ENCODE data around the gene TOX3.

The TOX3 gene

GRCh38 chr16:52572656-52573055, 25.7 kb upstream of the TOX3 start:
- Mint-ChIP-seq H3K27me3 (peaks cover 3% of the 10 kb centered on the region), H3K9me3 (peaks cover 19% of the 10 kb centered on the region), H3K36me3 (ENCODE audit: low read depth) (no peaks in the 10 kb centered on the region), H3K4me1 (ENCODE audit: low read depth) (no peaks in the 10 kb centered on the region), H3K27ac (no peak overlapping the region), H3K4me3 (no peak overlapping the region)
- no peak for DNase-seq

- Mint-ChIP-seq H3K27me3 (no peaks in the 10 kb centered on the region), H3K4me3 (no peak overlapping the region), H3K27ac (no peak overlapping the region), H3K36me3 (ENCODE audit: low read depth) (no peaks in the 10 kb centered on the region), H3K4me1 (ENCODE audit: low read depth) (no peaks in the 10 kb centered on the region), H3K9me3 (peaks cover 19% of the 10 kb centered on the region)
- DNase-seq: no peak
Observed at GRCh38 chr16:52570495-52571091, 23.6 kb upstream of the TOX3 start.

GRCh38 chr16:52569701-52570100, 22.8 kb upstream of the TOX3 start:
- no peak overlapping the region for H3K4me3 Mint-ChIP-seq
- H3K27me3 Mint-ChIP-seq: no peaks in the 10 kb centered on the region
- no peaks in the 10 kb centered on the region for H3K36me3 Mint-ChIP-seq (ENCODE audit: low read depth)
- H3K9me3 Mint-ChIP-seq: peaks cover 19% of the 10 kb centered on the region
- no peaks in the 10 kb centered on the region for H3K4me1 Mint-ChIP-seq (ENCODE audit: low read depth)
- DNase-seq: no peak
- H3K27ac Mint-ChIP-seq: no peak overlapping the region

GRCh38 chr16:52568983-52569690, 22.2 kb upstream of the TOX3 start:
- DNase-seq: no peak
- Mint-ChIP-seq H3K27ac (no peak overlapping the region), H3K36me3 (ENCODE audit: low read depth) (no peaks in the 10 kb centered on the region), H3K4me3 (no peak overlapping the region), H3K9me3 (peaks cover 18% of the 10 kb centered on the region), H3K4me1 (ENCODE audit: low read depth) (no peaks in the 10 kb centered on the region), H3K27me3 (no peaks in the 10 kb centered on the region)

GRCh38 chr16:52568495-52568894, 21.6 kb upstream of the TOX3 start:
- Mint-ChIP-seq H3K36me3 (ENCODE audit: low read depth) (no peaks in the 10 kb centered on the region), H3K9me3 (peaks cover 12% of the 10 kb centered on the region), H3K4me3 (no peak overlapping the region), H3K4me1 (ENCODE audit: low read depth) (no peaks in the 10 kb centered on the region), H3K27ac (no peak overlapping the region), H3K27me3 (no peaks in the 10 kb centered on the region)
- DNase-seq: no peak

- no peaks in the 10 kb centered on the region for H3K4me1 Mint-ChIP-seq (ENCODE audit: low read depth)
- H3K9me3 Mint-ChIP-seq: peaks cover 8% of the 10 kb centered on the region
- H3K36me3 Mint-ChIP-seq (ENCODE audit: low read depth): no peaks in the 10 kb centered on the region
- no peak for DNase-seq
- no peak overlapping the region for H3K4me3 Mint-ChIP-seq
- no peaks in the 10 kb centered on the region for H3K27me3 Mint-ChIP-seq
- no peak overlapping the region for H3K27ac Mint-ChIP-seq
Observed at GRCh38 chr16:52567193-52567592, 20.2 kb upstream of the TOX3 start.

GRCh38 chr16:52563767-52564611, 17.0 kb upstream of the TOX3 start:
- H3K36me3 Mint-ChIP-seq (ENCODE audit: low read depth): no peaks in the 10 kb centered on the region
- no peaks in the 10 kb centered on the region for H3K27me3 Mint-ChIP-seq
- H3K4me3 Mint-ChIP-seq: no peak overlapping the region

GRCh38 chr16:52562770-52563169, 15.8 kb upstream of the TOX3 start:
- H3K36me3 Mint-ChIP-seq (ENCODE audit: low read depth): no peaks in the 10 kb centered on the region
- no peak for DNase-seq
- H3K4me3 Mint-ChIP-seq: no peak overlapping the region
- H3K9me3 Mint-ChIP-seq: no peaks in the 10 kb centered on the region
- H3K4me1 Mint-ChIP-seq (ENCODE audit: low read depth): no peaks in the 10 kb centered on the region
- no peak overlapping the region for H3K27ac Mint-ChIP-seq
- H3K27me3 Mint-ChIP-seq: no peaks in the 10 kb centered on the region

More at GRCh38 chr16:52563767-52564611, 17.0 kb upstream of the TOX3 start:
- no peak for DNase-seq
- H3K9me3 Mint-ChIP-seq: no peaks in the 10 kb centered on the region
- H3K27ac Mint-ChIP-seq: no peak overlapping the region
- no peaks in the 10 kb centered on the region for H3K4me1 Mint-ChIP-seq (ENCODE audit: low read depth)

GRCh38 chr16:52561910-52562741, 15.2 kb upstream of the TOX3 start:
- Mint-ChIP-seq H3K36me3 (ENCODE audit: low read depth) (no peaks in the 10 kb centered on the region), H3K27ac (no peak overlapping the region), H3K27me3 (no peaks in the 10 kb centered on the region), H3K9me3 (no peaks in the 10 kb centered on the region), H3K4me1 (ENCODE audit: low read depth) (no peaks in the 10 kb centered on the region), H3K4me3 (no peak overlapping the region)
- DNase-seq: no peak

GRCh38 chr16:52558448-52558847, 11.5 kb upstream of the TOX3 start:
- H3K4me3 Mint-ChIP-seq: no peak overlapping the region
- no peak for DNase-seq
- no peaks in the 10 kb centered on the region for H3K4me1 Mint-ChIP-seq (ENCODE audit: low read depth)
- peaks cover 5% of the 10 kb centered on the region for H3K9me3 Mint-ChIP-seq
- H3K27ac Mint-ChIP-seq: no peak overlapping the region
- no peaks in the 10 kb centered on the region for H3K27me3 Mint-ChIP-seq
- no peaks in the 10 kb centered on the region for H3K36me3 Mint-ChIP-seq (ENCODE audit: low read depth)

GRCh38 chr16:52557236-52557635, 10.3 kb upstream of the TOX3 start:
- Mint-ChIP-seq H3K9me3 (peaks cover 5% of the 10 kb centered on the region), H3K27ac (no peak overlapping the region), H3K36me3 (ENCODE audit: low read depth) (no peaks in the 10 kb centered on the region), H3K27me3 (no peaks in the 10 kb centered on the region), H3K4me3 (no peak overlapping the region), H3K4me1 (ENCODE audit: low read depth) (no peaks in the 10 kb centered on the region)
- no peak for DNase-seq

- H3K4me1 Mint-ChIP-seq (ENCODE audit: low read depth): no peaks in the 10 kb centered on the region
- H3K36me3 Mint-ChIP-seq (ENCODE audit: low read depth): no peaks in the 10 kb centered on the region
- H3K27ac Mint-ChIP-seq: no peak overlapping the region
- no peaks in the 10 kb centered on the region for H3K27me3 Mint-ChIP-seq
- no peak overlapping the region for H3K4me3 Mint-ChIP-seq
- DNase-seq: no peak
- H3K9me3 Mint-ChIP-seq: peaks cover 5% of the 10 kb centered on the region
Observed at GRCh38 chr16:52556083-52556482, 9.1 kb upstream of the TOX3 start.

GRCh38 chr16:52555572-52555971, 8.6 kb upstream of the TOX3 start:
- DNase-seq: no peak
- no peak overlapping the region for H3K4me3 Mint-ChIP-seq
- no peak overlapping the region for H3K27ac Mint-ChIP-seq
- H3K4me1 Mint-ChIP-seq (ENCODE audit: low read depth): no peaks in the 10 kb centered on the region
- H3K9me3 Mint-ChIP-seq: peaks cover 5% of the 10 kb centered on the region
- no peaks in the 10 kb centered on the region for H3K27me3 Mint-ChIP-seq
- no peaks in the 10 kb centered on the region for H3K36me3 Mint-ChIP-seq (ENCODE audit: low read depth)

- no peak overlapping the region for H3K4me3 Mint-ChIP-seq
- peaks cover 5% of the 10 kb centered on the region for H3K9me3 Mint-ChIP-seq
- H3K27me3 Mint-ChIP-seq: peaks cover 9% of the 10 kb centered on the region
- no peak for DNase-seq
- no peak overlapping the region for H3K27ac Mint-ChIP-seq
- H3K4me1 Mint-ChIP-seq (ENCODE audit: low read depth): no peaks in the 10 kb centered on the region
- H3K36me3 Mint-ChIP-seq (ENCODE audit: low read depth): no peaks in the 10 kb centered on the region
Observed at GRCh38 chr16:52554334-52554733, 7.4 kb upstream of the TOX3 start.
